Activated CD8-positive, alpha-beta T cell treated with anti-CD3 and anti-CD28 coated beads for 36 hours (primary cell): Measurements from ENCODE around the gene MITF. TPM values are rescaled to one million over a fixed set of nuclear protein-coding genes. Genes with fewer than 3 reads are reported as not detected.

Experiments
- ATAC-seq: fragments of 200-7000 bp; cut with Tn5 transposase; one replicate; pipeline ENCODE4 v1.10.0; 2021; ENCODE audit warnings: mild to moderate bottlenecking, moderate library complexity
- CTCF ChIA-PET: fragments of 350-600 bp; sonication (Branson Sonifier 250); formaldehyde crosslinking; loops from one replicate; lab custom pipeline; 2021; ENCODE audit warnings: antibody characterized with exemption; lab: Charles Lee
- POLR2A ChIA-PET: fragments of 350-600 bp; sonication (Branson Sonifier 250); formaldehyde crosslinking; loops from one replicate; lab custom pipeline; 2021; ENCODE audit warnings: antibody characterized with exemption; lab: Charles Lee
- DNase-seq: peaks from one replicate; pipeline ENCODE4 v3.0.0-alpha.2; 2020
- H3K27ac Mint-ChIP-seq: one replicate; pipeline ENCODE4 v1.8.0; 2021; ENCODE audit warnings: mild to moderate bottlenecking, mixed read lengths
- H3K27me3 Mint-ChIP-seq: one replicate; pipeline ENCODE4 v1.8.0; 2021; ENCODE audit warnings: mixed read lengths
- H3K36me3 Mint-ChIP-seq: one replicate; pipeline ENCODE4 v1.8.0; 2021; ENCODE audit warnings: low read depth, mixed read lengths
- H3K4me1 Mint-ChIP-seq: one replicate; pipeline ENCODE4 v1.8.0; 2021; ENCODE audit warnings: low read depth, mixed read lengths
- H3K4me3 Mint-ChIP-seq: one replicate; pipeline ENCODE4 v1.8.0; 2021; ENCODE audit warnings: mild to moderate bottlenecking, moderate library complexity, mixed read lengths
- H3K9me3 Mint-ChIP-seq: one replicate; pipeline ENCODE4 v1.8.0; 2021; ENCODE audit warnings: mixed read lengths
- intact Hi-C: fragments of 100-400 bp; cut with micrococcal nuclease; formaldehyde crosslinking; loops from one replicate; pipeline ENCODE4 v1.10.0; 2022
- total RNA-seq, 2 experiments: library from RNA; stranded (reverse); gene quantifications; one replicate each; pipeline ENCODE4 v1.2.3, GENCODE V29; 2021
- TF ChIP-seq, protein P1 (sequence below): fragments of 200-600 bp; IDR thresholded peaks from one replicate; pipeline ENCODE4 v1.8.0; 2022; ENCODE audit warnings: antibody characterized with exemption, mild to moderate bottlenecking

Gene MITF
- total RNA-seq, result not detected

DNA sequence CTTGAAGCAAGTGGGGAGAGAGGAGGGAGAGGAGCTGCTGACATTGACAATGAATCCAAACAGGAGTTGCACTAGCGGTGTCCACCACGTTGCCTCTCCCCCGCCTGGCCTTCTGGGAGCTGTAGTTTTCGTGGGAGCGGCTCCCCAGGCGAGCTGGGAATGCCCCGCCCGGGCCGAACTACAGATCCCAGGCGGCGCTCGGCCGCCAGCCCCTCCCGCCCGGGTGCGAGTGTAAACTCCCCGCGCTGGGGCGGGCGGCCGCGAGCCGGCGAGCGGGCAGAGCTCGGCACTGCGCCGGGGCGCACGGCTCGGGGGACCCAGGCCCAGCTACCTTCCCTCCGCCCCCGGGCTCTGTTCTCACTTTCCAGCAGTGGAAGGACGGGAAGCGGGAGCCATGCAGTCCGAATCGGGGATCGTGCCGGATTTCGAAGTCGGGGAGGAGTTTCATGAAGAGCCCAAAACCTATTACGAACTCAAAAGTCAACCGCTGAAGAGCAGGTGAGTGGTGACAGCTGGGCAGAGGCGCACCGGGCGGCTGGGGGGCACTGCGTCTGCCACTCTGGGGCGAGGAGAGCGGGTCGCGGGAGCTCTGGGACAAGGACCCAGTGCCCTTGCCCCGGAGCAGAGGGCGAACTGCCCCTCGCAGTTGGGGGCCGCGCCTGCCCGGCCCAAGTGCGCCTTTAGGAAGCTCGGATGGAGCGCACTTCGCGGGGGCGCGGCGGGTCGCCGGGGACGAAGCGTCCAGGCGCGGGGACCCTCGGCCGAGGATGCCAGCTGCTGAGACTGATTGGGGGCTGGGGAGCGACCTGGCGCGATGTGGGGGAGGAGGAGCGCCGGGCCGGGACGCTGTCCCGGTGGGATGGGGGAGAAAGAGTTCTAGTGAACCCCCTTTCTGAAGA lies at the start of gene MITF:
Gene MITF (plus strand): TSS at position 261 of the 899 bp plus-strand sequence. CDS start 134 bp downstream, at position 395.
- Mint-ChIP-seq H3K9me3 (no peaks in the 10 kb centered on the region), H3K4me1 (peaks cover 10% of the 10 kb centered on the region), H3K36me3 (no peaks in the 10 kb centered on the region), H3K27ac (no peak within 1 kb of the TSS), H3K27me3 (peaks cover 58% of the 10 kb centered on the region), H3K4me3 (peak within 1 kb of the TSS; percentile 62)
- peak; percentile 69 for DNase-seq
- POLR2A ChIA-PET, result no interaction called here
- TF ChIP-seq, protein P1, sequence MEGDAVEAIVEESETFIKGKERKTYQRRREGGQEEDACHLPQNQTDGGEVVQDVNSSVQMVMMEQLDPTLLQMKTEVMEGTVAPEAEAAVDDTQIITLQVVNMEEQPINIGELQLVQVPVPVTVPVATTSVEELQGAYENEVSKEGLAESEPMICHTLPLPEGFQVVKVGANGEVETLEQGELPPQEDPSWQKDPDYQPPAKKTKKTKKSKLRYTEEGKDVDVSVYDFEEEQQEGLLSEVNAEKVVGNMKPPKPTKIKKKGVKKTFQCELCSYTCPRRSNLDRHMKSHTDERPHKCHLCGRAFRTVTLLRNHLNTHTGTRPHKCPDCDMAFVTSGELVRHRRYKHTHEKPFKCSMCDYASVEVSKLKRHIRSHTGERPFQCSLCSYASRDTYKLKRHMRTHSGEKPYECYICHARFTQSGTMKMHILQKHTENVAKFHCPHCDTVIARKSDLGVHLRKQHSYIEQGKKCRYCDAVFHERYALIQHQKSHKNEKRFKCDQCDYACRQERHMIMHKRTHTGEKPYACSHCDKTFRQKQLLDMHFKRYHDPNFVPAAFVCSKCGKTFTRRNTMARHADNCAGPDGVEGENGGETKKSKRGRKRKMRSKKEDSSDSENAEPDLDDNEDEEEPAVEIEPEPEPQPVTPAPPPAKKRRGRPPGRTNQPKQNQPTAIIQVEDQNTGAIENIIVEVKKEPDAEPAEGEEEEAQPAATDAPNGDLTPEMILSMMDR, result no peak
- intact Hi-C loops, result no loop called here
- CTCF ChIA-PET, result no interaction called here
- ATAC-seq, result peak; percentile 96

DNA sequence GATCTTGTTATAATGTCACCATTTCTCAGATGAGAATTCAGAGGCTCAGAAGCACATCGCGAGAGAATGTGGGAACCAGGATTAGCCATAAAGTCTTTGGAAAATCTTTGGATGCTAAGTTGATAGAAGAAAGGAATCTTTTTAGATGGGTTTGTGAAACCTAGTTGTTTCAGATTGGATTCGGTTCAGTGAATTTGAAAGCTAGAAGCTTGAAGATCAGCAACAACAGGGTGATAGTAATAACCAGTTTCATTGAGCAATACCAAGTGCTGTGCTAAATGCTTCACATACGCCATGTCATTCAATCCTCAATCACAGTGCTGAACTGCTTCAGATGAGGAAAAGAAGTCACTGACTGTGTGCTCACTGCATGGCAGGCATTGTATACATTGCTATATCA lies 47.4 kb upstream of the MITF start:
- Mint-ChIP-seq H3K4me1 (no peaks in the 10 kb centered on the region), H3K27ac (no peak overlapping the region), H3K36me3 (no peaks in the 10 kb centered on the region), H3K27me3 (no peaks in the 10 kb centered on the region), H3K4me3 (no peak overlapping the region), H3K9me3 (no peaks in the 10 kb centered on the region)
- intact Hi-C loops, result no loop called here
- ChIA-PET CTCF (no interaction called here), POLR2A (no interaction called here)
- ATAC-seq, result no peak
- DNase-seq, result no peak
- TF ChIP-seq, protein P1, result no peak

DNA sequence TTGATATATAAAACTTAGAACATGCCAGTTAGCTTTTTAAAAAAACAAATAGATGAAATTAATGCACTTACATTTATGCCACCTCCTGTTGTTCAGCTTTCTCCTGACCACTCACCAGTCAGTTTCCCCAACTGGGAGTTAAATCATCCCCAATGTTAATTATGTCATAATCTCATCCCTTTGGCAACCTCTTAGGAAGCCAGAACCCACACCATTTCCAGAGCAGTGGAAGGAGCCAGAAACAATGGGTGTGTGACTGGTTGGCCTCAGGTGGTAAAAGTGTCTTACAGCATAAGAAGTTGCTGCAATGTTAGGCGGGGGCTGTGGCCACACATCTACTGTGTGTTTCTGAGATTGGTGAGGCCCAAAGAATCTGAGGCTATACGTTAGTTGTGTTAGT lies 46.5 kb upstream of the MITF start:
- ChIA-PET CTCF (no interaction called here), POLR2A (no interaction called here)
- intact Hi-C loops, result no loop called here
- Mint-ChIP-seq H3K4me1 (no peaks in the 10 kb centered on the region), H3K9me3 (no peaks in the 10 kb centered on the region), H3K36me3 (no peaks in the 10 kb centered on the region), H3K27ac (no peak overlapping the region), H3K27me3 (no peaks in the 10 kb centered on the region), H3K4me3 (no peak overlapping the region)
- TF ChIP-seq, protein P1, result no peak
- ATAC-seq, result no peak
- no peak for DNase-seq

- H3K4me1 Mint-ChIP-seq, result no peaks in the 10 kb centered on the region
- no peaks in the 10 kb centered on the region for H3K27me3 Mint-ChIP-seq
- TF ChIP-seq, protein P1, result no peak
- no peaks in the 10 kb centered on the region for H3K36me3 Mint-ChIP-seq
- POLR2A ChIA-PET, result no interaction called here
- ATAC-seq (no peak), DNase-seq (no peak)
- intact Hi-C loops, result no loop called here
- CTCF ChIA-PET, result no interaction called here
- H3K4me3 Mint-ChIP-seq, result no peak overlapping the region
- H3K27ac Mint-ChIP-seq, result no peak overlapping the region
- no peaks in the 10 kb centered on the region for H3K9me3 Mint-ChIP-seq
These were observed 43.8 kb upstream of the MITF start for GRCh38 chr3:69695443-69695842.

GRCh38 chr3:69695933-69696332 lies 43.3 kb upstream of the MITF start:
- POLR2A ChIA-PET, result no interaction called here
- Mint-ChIP-seq H3K4me3 (no peak overlapping the region), H3K9me3 (peaks cover 3% of the 10 kb centered on the region), H3K36me3 (no peaks in the 10 kb centered on the region), H3K27ac (no peak overlapping the region), H3K27me3 (no peaks in the 10 kb centered on the region), H3K4me1 (no peaks in the 10 kb centered on the region)
- no peak for ATAC-seq
- intact Hi-C loops, result no loop called here
- DNase-seq, result no peak
- TF ChIP-seq, protein P1, result no peak
- CTCF ChIA-PET, result no interaction called here
